Measurements from ENCODE around the gene CYP1B1.

The CYP1B1 gene

GRCh38 chr2:38076710-38077430 is 919 bp upstream of the CYP1B1 start:
- Histone ChIP-seq H3K9me2 (replicated peaks; ENCODE audit: insufficient read depth, low read length) (no peaks in the 10 kb centered on the region), H3K9ac (ENCODE audit: low read length) (peak overlapping the region; percentile 44), H3K36me3 (replicated peaks; ENCODE audit: insufficient read depth, low read length) (no peaks in the 10 kb centered on the region), H3K79me2 (ENCODE audit: low read length) (no peaks in the 10 kb centered on the region), H4K20me1 (ENCODE audit: insufficient read depth, low read length) (no peaks in the 10 kb centered on the region), H2AFZ (ENCODE audit: low read length) (peak overlapping the region; percentile 76), H3K4me2 (ENCODE audit: low read depth, low read length) (peak overlapping the region; percentile 96), H3K27ac (ENCODE audit: low read length) (peak overlapping the region; percentile 23; the same call in 1 of the 2 replicates), H3K4me3 (ENCODE audit: low read length) (peak overlapping the region; percentile 76), H3F3A (ENCODE audit: insufficient read depth, low read length) (no peaks in the 10 kb centered on the region; the same call in 1 of the 2 replicates), H3K27me3 (replicated peaks; ENCODE audit: insufficient read depth, low read length) (no peaks in the 10 kb centered on the region), H3K4me1 (ENCODE audit: low read length) (no peaks in the 10 kb centered on the region), H3K9me3 (replicated peaks; ENCODE audit: insufficient read depth, low read length) (no peaks in the 10 kb centered on the region)
- DNase-seq: peak; percentile 72
- peak; percentile 30 for TF ChIP-seq CTCF (IDR thresholded peaks at IDR 0.05; ENCODE audit: low read length)
- no peak for TF ChIP-seq EZH2 (optimal IDR thresholded peaks at IDR 0.05; ENCODE audit: low read depth, low read length)
- TF ChIP-seq EZH2phosphoT487 (IDR thresholded peaks at IDR 0.05; ENCODE audit: low read length): no peak

DNA sequence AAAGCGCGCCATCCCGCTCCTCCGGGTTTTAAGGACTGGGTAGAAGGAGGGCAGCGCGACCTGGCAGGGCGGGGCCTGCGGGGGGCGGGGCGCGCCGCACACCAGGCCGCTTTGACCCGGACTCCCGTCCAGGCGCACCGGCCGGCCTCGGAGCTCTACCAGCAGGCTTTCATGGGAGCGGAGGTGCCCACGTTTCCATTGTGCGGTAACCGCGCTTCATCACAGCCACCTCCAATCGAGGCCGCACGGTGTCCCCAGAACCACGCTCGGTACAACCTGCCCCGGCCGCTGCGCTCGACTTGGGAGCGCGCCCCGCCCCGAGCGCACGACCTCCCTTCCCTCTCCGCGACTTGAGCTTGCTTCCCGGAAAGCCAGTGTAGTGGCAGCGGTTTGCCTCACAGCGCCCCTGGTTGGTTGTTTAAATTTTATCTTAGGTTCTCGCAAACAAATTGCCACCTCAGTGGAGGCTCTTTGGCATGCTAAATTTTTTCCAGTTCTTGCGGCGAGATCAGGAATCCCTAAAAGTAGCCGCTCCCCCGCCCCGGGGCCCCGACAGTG is 280 bp upstream of the CYP1B1 start:
- Histone ChIP-seq H3K27ac (ENCODE audit: low read length) (peak overlapping the region; percentile 8; the same call in 1 of the 2 replicates), H3K4me2 (ENCODE audit: low read depth, low read length) (peak overlapping the region; percentile 96), H3F3A (ENCODE audit: insufficient read depth, low read length) (no peaks in the 10 kb centered on the region; the same call in 1 of the 2 replicates), H3K9me2 (replicated peaks; ENCODE audit: insufficient read depth, low read length) (no peaks in the 10 kb centered on the region), H3K4me3 (ENCODE audit: low read length) (peak overlapping the region; percentile 76), H4K20me1 (ENCODE audit: insufficient read depth, low read length) (no peaks in the 10 kb centered on the region), H3K36me3 (replicated peaks; ENCODE audit: insufficient read depth, low read length) (no peaks in the 10 kb centered on the region), H3K9me3 (replicated peaks; ENCODE audit: insufficient read depth, low read length) (no peaks in the 10 kb centered on the region), H3K27me3 (replicated peaks; ENCODE audit: insufficient read depth, low read length) (no peaks in the 10 kb centered on the region), H3K9ac (ENCODE audit: low read length) (peak overlapping the region; percentile 44; the same call in 1 of the 2 replicates), H2AFZ (ENCODE audit: low read length) (peak overlapping the region; percentile 76), H3K79me2 (ENCODE audit: low read length) (no peaks in the 10 kb centered on the region), H3K4me1 (ENCODE audit: low read length) (no peaks in the 10 kb centered on the region)
- TF ChIP-seq EZH2phosphoT487 (IDR thresholded peaks at IDR 0.05; ENCODE audit: low read length) (no peak), EZH2 (optimal IDR thresholded peaks at IDR 0.05; ENCODE audit: low read depth, low read length) (no peak), CTCF (IDR thresholded peaks at IDR 0.05; ENCODE audit: low read length) (no peak)
- DNase-seq: peak; percentile 53

- no peak for TF ChIP-seq CTCF (IDR thresholded peaks at IDR 0.05; ENCODE audit: low read length)
- no peak for TF ChIP-seq EZH2phosphoT487 (IDR thresholded peaks at IDR 0.05; ENCODE audit: low read length)
- TF ChIP-seq EZH2 (optimal IDR thresholded peaks at IDR 0.05; ENCODE audit: low read depth, low read length): no peak
- Histone ChIP-seq H3K4me1 (ENCODE audit: low read length) (no peaks in the 10 kb centered on the region), H3F3A (ENCODE audit: insufficient read depth, low read length) (no peaks in the 10 kb centered on the region; the same call in 1 of the 2 replicates), H3K4me2 (ENCODE audit: low read depth, low read length) (no peak overlapping the region), H3K9ac (ENCODE audit: low read length) (no peak overlapping the region), H3K4me3 (ENCODE audit: low read length) (no peak overlapping the region), H4K20me1 (ENCODE audit: insufficient read depth, low read length) (no peaks in the 10 kb centered on the region), H3K27ac (ENCODE audit: low read length) (no peak overlapping the region), H3K79me2 (ENCODE audit: low read length) (no peaks in the 10 kb centered on the region), H3K27me3 (replicated peaks; ENCODE audit: insufficient read depth, low read length) (no peaks in the 10 kb centered on the region), H2AFZ (ENCODE audit: low read length) (no peak overlapping the region), H3K36me3 (replicated peaks; ENCODE audit: insufficient read depth, low read length) (no peaks in the 10 kb centered on the region), H3K9me2 (replicated peaks; ENCODE audit: insufficient read depth, low read length) (no peaks in the 10 kb centered on the region), H3K9me3 (replicated peaks; ENCODE audit: insufficient read depth, low read length) (no peaks in the 10 kb centered on the region)
- no peak for DNase-seq
Measured at GRCh38 chr2:38074764-38075506, 1.0 kb downstream of the CYP1B1 start.
